SK-N-SH (cell line): Measurements from ENCODE around the gene XPOT. TPM values are rescaled to one million over a fixed set of nuclear protein-coding genes. Genes with fewer than 3 reads are reported as not detected.

ENCODE experiments used
- CTCF ChIA-PET: fragments of 300-600, 350-600 bp; formaldehyde crosslinking; extraction: SDS; loops from one replicate; lab custom pipeline; 2021; lab: Yijun Ruan, JAX
- POLR2A ChIA-PET: fragments of 350-600 bp; sonication (Branson Sonifier 250); formaldehyde crosslinking; extraction: SDS; loops from one replicate; lab custom pipeline; 2020; ENCODE audit warnings: antibody characterized with exemption, inconsistent platforms; lab: Yijun Ruan, JAX
- DNase-seq: peaks from one replicate; pipeline ENCODE4 v3.0.0; 2012
- H2AFZ ChIP-seq: fragments of 200-600 bp; sonication (generic); 2 replicates; pipeline ENCODE4 v1.8.1; 2016; ENCODE audit warnings: antibody characterized with exemption, mild to moderate bottlenecking, low read depth
- H3F3A ChIP-seq: fragments of 200-600 bp; sonication (generic); replicated peaks from 2 replicates; pipeline ENCODE3; 2016; ENCODE audit warnings: antibody characterized with exemption, mild to moderate bottlenecking; ENCODE audit not compliant: insufficient read depth
- H3K27ac ChIP-seq, 2 experiments: fragments of 200-500 bp in 1 of 2; fragments of 200-600 bp in 1 of 2; sonication (Bioruptor generic) in 1 of 2; sonication (generic), shearing (Covaris generic) in 1 of 2; 2 replicates each; pipeline versions ENCODE4 v1.5.1 to v1.6.1; 2014 to 2016; ENCODE audit warnings: low read depth in 2 of 2, inconsistent platforms in 1 of 2, low read length in 1 of 2, mild to moderate bottlenecking in 1 of 2, mixed read lengths in 1 of 2
- H3K27me3 ChIP-seq: fragments of 200-600 bp; sonication (generic), shearing (Covaris generic); 2 replicates; pipeline ENCODE4 v1.6.1; 2016; ENCODE audit warnings: mixed run types; ENCODE audit not compliant: insufficient read depth
- H3K36me3 ChIP-seq, 2 experiments: fragments of 200-500 bp in 1 of 2; fragments of 200-600 bp in 1 of 2; sonication (Bioruptor generic) in 1 of 2; sonication (generic) in 1 of 2; replicated peaks in 1 of 2; 2 replicates each; pipeline versions ENCODE3 to v1.5.1; 2014 to 2016; ENCODE audit warnings: low read length in 1 of 2, mild to moderate bottlenecking in 1 of 2; ENCODE audit not compliant: insufficient read depth in 2 of 2, control insufficient read depth in 1 of 2
- H3K4me1 ChIP-seq, 2 experiments: fragments of 200-500 bp in 1 of 2; fragments of 200-600 bp in 1 of 2; sonication (Bioruptor generic) in 1 of 2; sonication (generic), shearing (Covaris generic) in 1 of 2; 2 replicates each; pipeline versions ENCODE4 v1.5.1 to v1.6.1; 2014 to 2016; ENCODE audit warnings: low read depth in 1 of 2, low read length in 1 of 2, mixed run types in 1 of 2; ENCODE audit not compliant: insufficient read depth in 2 of 2, control insufficient read depth in 1 of 2
- H3K4me2 ChIP-seq: fragments of 200-600 bp; sonication (generic), shearing (Covaris generic); 2 replicates; pipeline ENCODE4 v1.6.1; 2017; ENCODE audit warnings: mixed run types
- H3K4me3 ChIP-seq, 2 experiments: fragments of 200-500 bp in 1 of 2; fragments of 200-600 bp in 1 of 2; sonication (Bioruptor generic) in 1 of 2; sonication (generic), shearing (Covaris generic) in 1 of 2; 2 replicates each; pipeline versions ENCODE4 v1.5.1 to v1.8.1; 2014 to 2016; ENCODE audit warnings: low read depth in 2 of 2, inconsistent platforms in 1 of 2, low read length in 1 of 2, mild to moderate bottlenecking in 1 of 2, mixed read lengths in 1 of 2, moderate library complexity in 1 of 2
- H3K79me2 ChIP-seq: fragments of 200-600 bp; sonication (generic); 2 replicates; pipeline ENCODE4 v1.8.1; 2017; ENCODE audit warnings: mild to moderate bottlenecking; ENCODE audit not compliant: insufficient read depth
- H3K9ac ChIP-seq: fragments of 200-600 bp; sonication (generic); 2 replicates; pipeline ENCODE4 v1.6.1; 2017; ENCODE audit warnings: mixed run types
- H3K9me2 ChIP-seq: fragments of 200-600 bp; sonication (generic); 2 replicates; pipeline ENCODE4 v1.6.1; 2017; ENCODE audit warnings: mixed run types
- H3K9me3 ChIP-seq: fragments of 200-600 bp; sonication (generic); 2 replicates; pipeline ENCODE4 v1.6.1; 2017; ENCODE audit warnings: mixed run types, mild to moderate bottlenecking, moderate library complexity
- H4K20me1 ChIP-seq: fragments of 200-600 bp; sonication (generic); 2 replicates; pipeline ENCODE4 v1.6.1; 2017; ENCODE audit warnings: mild to moderate bottlenecking, mixed run types; ENCODE audit not compliant: insufficient read depth
- CHD2 ChIP-seq: fragments of 150-350 bp; IDR thresholded peaks from 2 replicates; pipeline ENCODE4 v1.6.1; 2018; ENCODE audit warnings: low read length; ENCODE audit not compliant: partially characterized antibody
- ELF1 ChIP-seq: IDR thresholded peaks from 2 replicates; pipeline ENCODE4 v1.4.0; 2012
- EZH2phosphoT487 ChIP-seq: fragments of 200-600 bp; sonication (generic); IDR thresholded peaks from 2 replicates; pipeline ENCODE4 v1.6.1; 2017; ENCODE audit warnings: low read depth, mixed run types, mild to moderate bottlenecking, antibody characterized with exemption, moderate library complexity, borderline replicate concordance
- FOSL2 ChIP-seq: IDR thresholded peaks from 2 replicates; pipeline ENCODE4 v1.4.0; 2012; ENCODE audit warnings: low read depth, mild to moderate bottlenecking, moderate library complexity, borderline replicate concordance
- FOXJ3 ChIP-seq: sonication (generic); formaldehyde crosslinking; IDR thresholded peaks from 2 replicates; pipeline ENCODE4 v1.5.1; 2020; ENCODE audit warnings: mild to moderate bottlenecking, missing genetic modification reagents
- FOXM1 ChIP-seq: IDR thresholded peaks from 2 replicates; pipeline ENCODE4 v1.4.0; 2012; ENCODE audit warnings: low read depth, mild to moderate bottlenecking
- GABPA ChIP-seq: IDR thresholded peaks from 2 replicates; pipeline ENCODE4 v1.4.0; 2012; ENCODE audit warnings: low read depth, mild to moderate bottlenecking
- GATA2 ChIP-seq: sonication (generic); formaldehyde crosslinking; IDR thresholded peaks from 2 replicates; pipeline ENCODE4 v1.5.0; 2020; ENCODE audit warnings: mild to moderate bottlenecking, missing genetic modification reagents
- IRF3 ChIP-seq: fragments of 150-350 bp; IDR thresholded peaks from 2 replicates; pipeline ENCODE4 v1.6.1; 2016; ENCODE audit warnings: mild to moderate bottlenecking, low read depth, low read length
- JUND ChIP-seq: IDR thresholded peaks from 2 replicates; pipeline ENCODE4 v1.4.0; 2012
- MAX ChIP-seq: IDR thresholded peaks from 2 replicates; pipeline ENCODE4 v1.4.0; 2012; ENCODE audit warnings: low read depth
- NFIC ChIP-seq: IDR thresholded peaks from 2 replicates; pipeline ENCODE4 v1.4.0; 2012; ENCODE audit warnings: borderline replicate concordance
- NRF1 ChIP-seq: IDR thresholded peaks from 2 replicates; pipeline ENCODE4 v1.6.1; 2012; ENCODE audit warnings: low read depth, mild to moderate bottlenecking, low read length
- PBX3 ChIP-seq: IDR thresholded peaks from 2 replicates; pipeline ENCODE4; 2012
- POLR2AphosphoS5 ChIP-seq: IDR thresholded peaks from 2 replicates; pipeline ENCODE4 v1.6.1; 2012; ENCODE audit warnings: low read depth, low read length
- RAD21 ChIP-seq: IDR thresholded peaks from 2 replicates; pipeline ENCODE4 v1.6.1; 2012; ENCODE audit warnings: mild to moderate bottlenecking, low read length
- RCOR1 ChIP-seq: fragments of 150-350 bp; IDR thresholded peaks from 2 replicates; pipeline ENCODE4 v1.6.1; 2017; ENCODE audit warnings: antibody characterized with exemption, low read length
- RFX5 ChIP-seq: IDR thresholded peaks from 2 replicates; pipeline ENCODE4 v1.6.1; 2012; ENCODE audit warnings: mild to moderate bottlenecking, improper control_type of control experiment, low read length
- SMC3 ChIP-seq: IDR thresholded peaks from 2 replicates; pipeline ENCODE4 v1.6.1; 2012; ENCODE audit warnings: low read depth, low read length, improper control_type of control experiment
- TAF1 ChIP-seq: IDR thresholded peaks from 2 replicates; pipeline ENCODE4 v1.6.1; 2012; ENCODE audit warnings: low read depth, mild to moderate bottlenecking, low read length, moderate library complexity, borderline replicate concordance
- TCF12 ChIP-seq: IDR thresholded peaks from 2 replicates; pipeline ENCODE4 v1.4.0; 2012
- USF1 ChIP-seq: IDR thresholded peaks from 2 replicates; pipeline ENCODE4 v1.4.0; 2012; ENCODE audit warnings: low read depth, borderline replicate concordance
- USF2 ChIP-seq: fragments of 150-350 bp; IDR thresholded peaks from 2 replicates; pipeline ENCODE4 v1.6.1; 2017; ENCODE audit warnings: antibody characterized with exemption, low read length, low read depth, borderline replicate concordance
- WGBS: methylation state at CpG from one replicate; pipeline ENCODE4 v1.1.6; 2017; ENCODE audit warnings: low lambda C conversion rate; 5-methylcytosine and 5-hydroxymethylcytosine counted together
- polyA plus RNA-seq, 3 experiments: library from polyadenylated mRNA; depleted of rRNA; stranded (reverse); fragments of >200 nt; gene quantifications; 2 replicates each; pipeline ENCODE4 v1.2.3, GENCODE V29; 2012

The XPOT gene
- polyA plus RNA-seq, 1 of the 3 experiments (the other 2 are of a cell fraction) = 25.6 TPM

- DNase-seq = no peak
- peaks cover 27% of the 10 kb centered on the region for H3F3A ChIP-seq
- H3K4me2 ChIP-seq = no peak overlapping the region
- H3K9ac ChIP-seq = no peak overlapping the region
- H4K20me1 ChIP-seq = no peaks in the 10 kb centered on the region
- H3K9me3 ChIP-seq = no peaks in the 10 kb centered on the region
- no peak overlapping the region for H3K4me3 ChIP-seq
- no peaks in the 10 kb centered on the region for H3K79me2 ChIP-seq
- ChIA-PET POLR2A (no interaction called here), CTCF (interaction anchor here (1.0 kb wide), 1 partner anchor 52 kb away, joined by 3 read pairs; no protein-coding TSS in a partner anchor)
- H2AFZ ChIP-seq = no peak overlapping the region
- H3K4me1 ChIP-seq = peaks cover 0 to 7% of the 10 kb centered on the region in 2 experiments; a peak in 2 of 4 replicates
- H3K36me3 ChIP-seq = peaks cover 67 to 97% of the 10 kb centered on the region in 2 experiments
- no peaks in the 10 kb centered on the region for H3K9me2 ChIP-seq
- H3K27me3 ChIP-seq = no peaks in the 10 kb centered on the region
- no peak overlapping the region for H3K27ac ChIP-seq
- TF ChIP-seq JUND (no peak), CHD2 (no peak), GATA2 (CRISPR knock-in tag) (no peak), FOSL2 (no peak), EZH2phosphoT487 (no peak), USF2 (no peak), SMC3 (no peak), RCOR1 (no peak), PBX3 (no peak), MAX (no peak), ELF1 (no peak), TCF12 (no peak), NRF1 (no peak), GABPA (no peak), POLR2AphosphoS5 (no peak), RAD21 (no peak), NFIC (no peak), FOXM1 (no peak)
- 60% methylated on average over 1 of the region's 1 CpG for WGBS
Observed at GRCh38 chr12:64497903-64498302, 93.7 kb downstream of the XPOT start.

- no peak for TF ChIP-seq FOXM1
- TF ChIP-seq RFX5 = no peak
- no peak for TF ChIP-seq POLR2AphosphoS5
- no peak for TF ChIP-seq FOXJ3 (CRISPR knock-in tag)
- no peak for TF ChIP-seq EZH2phosphoT487
- TF ChIP-seq IRF3 = no peak
- TF ChIP-seq SMC3 = no peak
- TF ChIP-seq TAF1 = no peak
- no peak for TF ChIP-seq GATA2 (CRISPR knock-in tag)
- TF ChIP-seq USF1 = no peak
- no peak for TF ChIP-seq USF2
- TF ChIP-seq, all 33 proteins: peak for 0
- Histone ChIP-seq H3K4me1 (peaks cover 0 to 3% of the 10 kb centered on the region in 2 experiments; a peak in 2 of 4 replicates), H3F3A (peaks cover 30% of the 10 kb centered on the region), H3K79me2 (no peaks in the 10 kb centered on the region), H3K36me3 (peaks cover 55 to 79% of the 10 kb centered on the region in 2 experiments), H3K9me2 (no peaks in the 10 kb centered on the region), H2AFZ (no peak overlapping the region), H3K9me3 (no peaks in the 10 kb centered on the region), H3K9ac (no peak overlapping the region), H4K20me1 (no peaks in the 10 kb centered on the region), H3K4me2 (no peak overlapping the region), H3K27me3 (no peaks in the 10 kb centered on the region), H3K4me3 (no peak overlapping the region), H3K27ac (no peak overlapping the region)
- WGBS = 86% methylated on average over 3 of the region's 3 CpGs
- CTCF ChIA-PET = no interaction called here
- POLR2A ChIA-PET = no interaction called here
- no peak for DNase-seq
Observed at GRCh38 chr12:64500394-64500793, 96.2 kb downstream of the XPOT start.
